ENCODE results near the gene BUD13.

The BUD13 gene

DNA sequence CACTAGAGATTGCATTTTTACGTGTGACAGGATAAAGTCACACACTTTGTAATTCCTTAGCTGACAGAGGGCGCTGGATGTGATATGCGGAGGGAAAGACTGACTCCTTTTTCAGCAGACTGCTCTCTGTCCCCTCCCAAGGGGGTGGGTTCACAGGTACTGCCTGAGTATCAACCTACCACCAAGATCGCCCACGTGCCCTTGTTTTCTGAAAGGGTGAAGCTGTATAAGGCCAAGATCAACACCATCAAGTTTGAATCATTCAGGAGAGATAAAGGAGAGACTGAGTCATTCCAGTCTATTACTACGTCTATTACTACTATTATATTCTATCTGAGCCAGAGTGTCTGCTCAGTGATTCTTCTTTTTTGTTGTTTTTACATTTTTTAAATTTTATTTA is 30.7 kb downstream of the BUD13 start:
- no peak for DNase-seq

DNA sequence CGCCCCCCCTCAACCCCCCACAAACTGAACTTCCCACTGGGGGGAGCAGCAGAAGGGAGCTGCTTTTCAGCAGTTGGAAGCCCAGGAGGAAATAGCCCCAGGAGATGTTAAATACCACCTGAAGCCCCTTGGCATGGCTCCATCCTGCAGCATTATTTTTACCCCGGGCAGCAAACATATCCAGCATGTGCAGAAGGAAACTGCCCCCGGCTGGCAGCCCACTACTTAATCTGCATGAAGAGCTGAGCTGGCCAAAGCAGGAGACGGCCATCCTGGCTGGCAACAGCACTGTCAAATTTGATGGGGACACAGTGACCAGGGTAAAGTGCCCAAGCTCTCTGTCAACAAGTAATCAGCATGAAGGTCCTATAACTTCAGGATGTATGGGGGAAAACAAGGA is 32.0 kb downstream of the BUD13 start:
- DNase-seq: no peak

DNA sequence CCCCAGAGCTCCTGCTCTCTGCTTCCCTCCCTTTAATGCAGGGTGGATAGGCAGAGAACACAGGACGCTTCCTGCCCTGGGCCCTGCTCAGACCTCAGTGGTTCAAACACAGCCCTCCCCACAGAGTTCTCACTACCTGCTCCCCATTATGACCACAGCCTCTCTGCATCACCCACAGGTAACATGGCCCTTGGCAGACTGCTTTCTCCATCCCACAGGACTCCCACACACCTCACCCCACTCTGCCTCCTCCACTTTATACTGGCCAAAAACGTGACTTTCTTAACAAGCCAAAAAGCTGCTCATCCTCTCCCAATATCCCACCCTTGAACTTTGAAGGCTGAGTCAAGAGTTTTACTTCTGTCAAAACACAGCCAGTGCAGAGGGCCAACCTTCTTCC is 33.8 kb downstream of the BUD13 start:
- DNase-seq: no peak

DNA sequence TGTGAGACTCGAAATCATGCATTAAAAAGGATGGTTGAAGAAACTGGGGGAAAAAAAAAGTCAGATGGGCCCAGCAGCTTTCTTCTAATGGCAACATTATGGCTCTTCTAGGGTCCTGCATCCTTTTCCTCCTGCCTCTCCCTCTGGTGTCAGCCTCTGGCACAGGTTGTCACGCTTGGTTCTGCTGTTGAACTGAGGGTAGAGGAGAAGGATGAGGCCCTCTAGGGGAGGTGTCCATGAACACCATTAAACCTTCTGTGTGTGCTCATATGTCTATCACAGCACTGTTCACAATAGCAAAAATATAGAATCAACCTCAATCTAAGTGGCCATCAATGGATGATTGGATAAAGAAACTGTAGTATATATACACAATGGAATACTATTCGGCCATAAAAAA is 36.0 kb downstream of the BUD13 start:
- DNase-seq: no peak

DNA sequence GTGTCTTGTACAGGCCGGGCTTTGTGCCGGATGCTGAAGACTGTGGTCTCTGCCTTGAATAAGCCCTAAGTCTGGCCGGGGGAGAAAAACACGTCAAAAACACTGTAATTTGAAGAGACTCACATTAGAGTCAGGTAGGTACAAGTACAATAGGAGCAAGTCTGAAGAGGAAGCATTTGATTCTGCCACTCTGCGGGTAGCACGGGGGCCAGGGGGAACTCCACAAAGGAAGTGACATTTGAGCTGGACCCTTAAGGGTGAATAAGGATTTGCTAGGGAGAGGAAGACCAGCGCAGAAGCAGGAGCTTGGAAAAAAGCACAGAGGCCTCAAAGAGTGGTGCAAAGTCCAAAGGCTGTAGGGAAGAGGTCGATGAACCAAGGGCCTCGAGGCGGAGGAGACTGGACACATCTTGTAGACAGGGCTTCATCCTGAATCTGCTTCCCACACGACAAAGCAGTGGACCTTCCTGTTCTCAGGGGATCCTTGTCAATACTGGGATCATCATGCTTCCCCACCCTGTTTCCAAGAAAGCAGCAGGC is 38.7 kb downstream of the BUD13 start:
- DNase-seq: no peak

DNA sequence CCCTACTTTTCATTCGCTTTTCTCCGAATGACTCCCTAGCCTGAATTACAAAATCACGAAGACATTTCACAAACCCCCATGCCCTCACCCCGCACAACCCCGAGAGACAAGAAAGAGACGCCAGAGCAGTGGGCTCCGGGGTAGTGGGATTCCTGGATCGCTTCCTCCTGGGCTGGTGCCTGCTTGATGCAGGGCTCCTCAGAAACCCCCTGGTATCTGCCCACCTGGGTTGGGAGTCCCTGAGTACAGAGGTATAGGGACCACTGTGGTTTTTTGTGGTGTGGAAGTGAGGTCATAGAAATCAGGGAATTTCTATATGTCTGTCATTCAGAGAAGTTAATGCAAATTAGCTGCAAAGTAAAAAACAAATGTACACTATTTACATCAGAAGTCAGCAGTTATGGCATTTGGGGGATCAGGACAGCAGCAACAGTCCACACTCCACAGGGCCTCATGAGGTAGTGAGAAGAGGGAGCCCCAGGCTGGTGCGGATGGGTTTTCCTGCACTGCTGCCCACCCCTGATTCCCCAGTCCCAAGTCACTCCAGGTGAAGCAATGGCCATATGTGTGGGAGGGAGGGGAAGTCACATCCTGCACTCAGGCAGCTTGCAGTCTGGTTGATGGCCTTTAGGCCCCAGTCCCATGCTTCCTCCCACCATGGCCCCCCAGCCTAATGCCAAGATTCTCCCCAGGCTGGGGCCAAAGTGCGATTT is 39.6 kb downstream of the BUD13 start:
- DNase-seq: no peak

DNA sequence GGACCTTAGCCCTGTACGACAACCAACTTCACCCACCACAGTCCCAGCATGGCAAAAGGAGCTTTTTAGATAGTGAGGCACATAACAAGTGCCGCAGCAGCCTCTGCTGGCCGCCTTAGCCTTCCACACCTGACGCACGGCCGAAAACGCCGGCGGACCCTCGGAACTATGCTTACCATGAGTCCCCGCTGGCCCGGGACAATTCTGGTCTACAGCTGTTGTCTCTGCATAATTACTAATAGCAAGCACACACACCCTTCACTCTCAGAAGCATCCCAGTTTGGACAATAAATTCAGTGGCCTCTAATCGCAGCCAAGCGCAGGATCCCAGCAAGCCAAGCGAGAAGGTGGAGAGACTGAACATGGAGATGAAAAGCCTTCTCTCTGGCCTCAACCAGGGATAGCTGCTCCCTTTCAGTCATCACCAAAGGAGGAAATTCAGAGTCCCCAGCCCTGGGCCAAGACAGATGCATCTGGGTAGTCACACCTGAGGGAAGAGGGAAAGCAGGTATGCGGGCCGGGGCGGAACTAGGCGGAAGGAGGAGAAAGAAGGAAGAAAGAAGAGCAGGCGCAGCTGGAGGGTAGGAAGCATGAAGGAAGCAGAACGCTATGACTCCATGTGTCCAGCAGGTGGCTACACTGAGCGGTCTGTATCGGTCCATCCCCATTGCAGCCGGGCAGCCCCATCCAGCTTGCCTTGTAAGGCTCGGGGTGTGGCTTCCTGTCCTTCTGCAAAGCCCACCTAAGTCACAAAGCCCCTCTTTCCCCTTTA is 40.3 kb downstream of the BUD13 start:
- peak; percentile 39 for DNase-seq

DNA sequence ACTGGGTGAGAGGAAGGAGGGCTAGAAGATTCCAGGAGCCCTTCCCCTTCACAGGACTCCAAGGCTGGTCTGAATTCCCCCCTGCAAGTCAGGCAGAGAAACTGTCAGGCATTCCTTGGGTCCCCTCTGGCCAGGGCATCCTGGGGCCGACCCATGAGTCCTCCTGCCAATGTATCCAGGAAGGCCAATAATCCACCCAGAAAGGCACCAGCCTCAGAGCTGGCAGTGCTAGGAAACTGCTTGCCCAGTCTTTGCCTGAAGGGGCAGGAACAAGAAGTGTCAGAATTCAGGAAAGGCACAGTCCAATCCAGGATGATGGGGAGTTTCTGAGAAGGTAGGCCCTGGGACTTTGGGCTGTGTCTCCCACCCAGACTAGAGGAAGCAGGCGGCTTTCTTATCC is 41.0 kb downstream of the BUD13 start:
- DNase-seq: no peak

DNA sequence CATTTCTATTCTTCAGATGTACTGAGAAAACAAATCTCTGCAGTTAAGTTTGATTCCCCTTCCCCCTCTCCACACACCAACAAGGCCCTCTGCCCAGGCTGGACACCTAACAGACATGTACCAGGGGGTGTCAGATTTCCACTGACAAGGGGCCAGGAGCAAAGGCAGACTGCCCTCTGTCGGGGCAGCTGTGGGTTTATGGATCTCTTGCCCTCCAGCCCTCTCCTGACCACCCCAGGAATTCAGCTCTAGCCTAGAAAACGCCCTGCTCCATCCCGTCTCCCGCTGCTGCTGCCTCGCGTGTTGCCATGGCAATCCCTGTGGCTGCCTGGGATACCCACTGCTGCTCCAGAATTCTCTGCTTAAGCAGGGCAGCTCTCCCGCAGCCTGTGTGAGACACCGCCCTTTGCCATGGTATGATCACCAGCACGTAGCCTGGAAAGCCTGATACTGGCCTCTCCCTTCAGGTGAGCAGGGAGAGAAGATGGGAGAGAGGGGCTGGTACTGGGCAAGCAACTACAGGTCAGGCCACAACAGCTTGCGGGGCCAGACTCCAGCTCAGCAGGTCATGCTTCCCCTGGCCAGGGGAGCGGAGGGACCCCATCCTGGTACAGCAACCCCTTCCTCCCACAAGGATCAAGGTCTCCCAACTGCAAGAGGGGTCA is 41.6 kb downstream of the BUD13 start:
- DNase-seq: no peak

DNA sequence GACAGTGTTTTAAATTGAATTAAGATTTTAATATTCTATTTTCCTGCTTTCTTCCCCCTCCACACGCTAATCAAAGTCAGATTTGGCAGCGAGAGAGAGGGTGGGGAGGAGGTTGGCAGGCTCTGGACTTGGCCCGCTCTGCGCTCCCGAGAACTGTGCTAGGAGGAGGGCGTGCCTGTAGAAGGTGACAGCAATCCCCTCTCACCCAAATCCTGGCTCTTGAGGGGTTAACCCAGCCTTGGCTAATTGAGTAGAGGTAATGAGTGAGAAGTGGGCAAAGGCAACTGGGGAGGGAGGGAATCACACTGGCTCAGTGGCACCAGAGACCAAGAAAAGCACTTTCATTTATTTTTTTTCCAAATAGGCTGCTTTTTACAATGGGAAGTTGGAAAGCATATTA is 42.2 kb downstream of the BUD13 start:
- no peak for DNase-seq

DNA sequence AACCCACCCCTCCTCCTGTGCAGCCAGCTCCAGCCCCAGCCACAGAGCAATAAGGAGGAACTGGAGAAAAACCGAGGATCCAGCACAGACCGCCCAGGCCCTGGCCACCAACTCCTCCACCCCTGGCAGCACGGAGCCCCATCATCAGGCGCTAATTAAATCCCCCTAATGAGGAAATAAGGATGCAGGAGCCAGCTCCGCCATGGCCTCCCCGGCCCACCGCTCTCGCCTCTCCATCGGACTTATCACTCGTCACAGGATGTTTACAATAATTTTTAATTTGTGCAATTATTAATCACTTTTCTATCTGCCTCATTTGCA is 42.6 kb downstream of the BUD13 start:
- no peak for DNase-seq

DNA sequence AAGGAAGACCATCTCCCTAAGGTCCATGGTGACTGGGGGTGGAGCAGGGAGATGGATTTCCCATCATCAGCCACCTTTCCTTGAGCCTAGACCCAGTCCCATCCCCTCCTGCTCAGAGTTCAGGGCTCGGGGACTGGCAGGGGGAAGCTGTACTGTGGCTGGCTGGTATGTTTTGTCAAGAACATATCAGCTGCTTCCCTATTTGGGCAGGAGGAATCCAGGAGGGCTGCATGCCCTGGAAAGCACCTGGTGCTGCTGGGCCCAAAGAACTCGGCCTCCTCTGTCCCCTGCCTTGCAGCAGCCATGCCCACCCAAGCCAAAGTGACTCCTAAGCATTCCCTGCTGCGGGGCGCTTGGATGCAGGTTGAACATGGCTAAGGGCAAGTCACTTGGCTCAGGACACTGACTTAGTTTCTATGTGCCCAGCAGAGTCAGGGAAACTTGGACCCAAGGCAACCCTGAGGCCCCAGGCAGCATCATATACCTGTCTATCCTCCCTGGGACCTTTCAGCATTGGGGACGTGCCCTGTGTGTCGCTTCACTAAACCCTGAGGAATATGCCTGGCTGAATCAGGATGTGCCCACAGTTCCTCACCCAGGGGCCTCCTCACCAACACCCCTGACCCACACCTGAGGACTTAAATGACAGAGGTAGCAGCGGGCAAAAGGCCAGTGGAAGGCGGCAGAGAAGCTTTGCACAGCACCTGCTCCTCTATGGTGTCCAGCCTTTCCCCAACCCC is 43.1 kb downstream of the BUD13 start:
- no peak for DNase-seq

DNA sequence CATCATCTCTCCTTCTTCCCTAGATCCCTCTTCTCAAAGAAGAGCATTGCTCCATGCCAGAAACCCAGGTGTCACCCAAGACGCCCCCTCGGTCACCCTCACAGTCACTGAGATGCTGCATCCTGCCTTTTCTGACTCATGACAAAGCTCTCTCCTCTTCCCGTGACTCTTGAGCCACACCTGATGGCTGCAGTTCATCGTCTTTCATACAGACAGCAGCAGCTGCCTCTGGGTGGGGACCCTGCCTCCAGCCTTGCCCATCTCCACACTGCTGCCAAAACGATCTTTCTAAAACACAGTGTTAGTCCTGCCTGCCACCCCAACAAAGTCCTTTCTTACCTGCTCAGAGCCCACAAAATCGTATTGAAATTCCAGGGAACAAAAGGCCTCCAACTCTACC is 44.8 kb downstream of the BUD13 start:
- no peak for DNase-seq

DNA sequence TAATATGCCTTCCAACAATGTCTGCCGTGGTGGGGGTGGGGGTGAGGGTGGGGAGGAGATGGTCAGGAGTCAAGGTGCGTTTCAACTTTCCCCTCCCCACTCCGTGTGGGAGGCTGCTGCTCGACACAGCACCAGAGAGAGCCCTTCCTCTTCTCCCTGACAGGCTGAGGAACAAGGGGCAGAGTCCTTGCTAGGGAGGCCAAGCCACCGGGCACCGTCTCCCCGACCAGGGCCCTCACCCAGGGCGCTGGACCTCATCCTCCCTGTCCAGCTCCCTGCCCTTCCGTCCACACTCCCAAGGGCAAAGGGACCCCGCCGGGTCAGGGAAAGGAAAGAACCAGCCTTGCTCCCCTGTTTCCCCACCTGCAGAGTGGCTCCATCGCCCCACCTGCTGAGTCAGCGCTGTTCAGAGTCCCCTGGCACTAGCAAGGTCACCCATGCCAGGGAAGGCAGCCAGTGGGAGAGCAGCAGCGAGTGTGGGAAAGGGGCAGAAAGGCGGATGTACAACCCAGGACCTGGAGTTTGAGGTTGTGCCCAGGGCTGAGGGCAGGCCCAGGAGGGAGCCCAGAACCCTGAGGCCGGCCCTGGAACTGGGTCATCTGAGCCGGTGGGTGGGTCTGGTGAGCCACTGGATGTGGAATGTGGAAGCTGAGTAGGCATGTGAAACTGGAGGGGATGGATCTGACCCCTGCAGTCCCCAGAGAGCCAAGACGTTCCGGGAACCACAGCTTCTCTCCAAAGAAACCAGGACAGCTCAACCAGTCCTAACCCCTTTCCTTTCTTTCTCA is 47.2 kb downstream of the BUD13 start:
- no peak for DNase-seq

DNA sequence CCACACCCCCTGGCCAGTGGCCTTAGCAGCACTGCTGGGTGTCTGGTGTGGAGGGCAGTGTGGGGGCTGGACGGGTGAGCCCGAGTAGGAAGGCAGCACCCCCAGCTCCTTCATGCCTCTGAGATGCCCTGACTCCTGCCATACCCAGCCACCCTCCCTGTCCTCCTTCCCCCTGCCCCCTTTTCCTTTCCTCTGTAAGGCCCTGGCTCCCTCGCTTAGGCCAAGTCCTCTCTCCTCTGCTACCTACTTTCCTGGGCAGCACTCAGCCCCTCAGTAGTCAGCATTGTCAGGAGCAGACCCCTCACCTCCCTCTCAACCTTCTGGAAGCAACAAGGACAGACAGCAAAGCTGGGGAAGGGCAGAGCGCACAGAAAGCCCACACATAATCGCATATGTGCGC is 48.0 kb downstream of the BUD13 start:
- no peak for DNase-seq

DNA sequence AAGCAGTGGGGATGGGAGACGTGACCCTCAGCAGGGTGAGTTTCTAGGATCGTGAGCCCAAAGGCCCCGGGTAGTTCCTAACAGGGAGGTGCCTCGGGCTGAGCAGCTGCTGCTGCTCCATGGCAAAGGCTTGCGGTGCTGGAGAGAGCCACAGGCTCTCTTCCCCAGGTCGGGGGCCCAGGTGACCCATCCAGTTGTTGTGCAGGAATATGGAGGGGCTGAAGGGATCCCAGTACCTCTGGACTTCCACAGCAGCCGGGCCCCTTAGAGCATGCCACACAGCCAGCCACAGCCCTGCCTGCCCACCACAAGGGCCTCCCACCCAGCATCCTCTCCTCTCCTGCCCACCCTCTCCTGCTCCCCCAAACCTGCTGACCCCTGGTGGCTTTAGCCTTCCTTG is 49.3 kb downstream of the BUD13 start:
- DNase-seq: no peak

DNA sequence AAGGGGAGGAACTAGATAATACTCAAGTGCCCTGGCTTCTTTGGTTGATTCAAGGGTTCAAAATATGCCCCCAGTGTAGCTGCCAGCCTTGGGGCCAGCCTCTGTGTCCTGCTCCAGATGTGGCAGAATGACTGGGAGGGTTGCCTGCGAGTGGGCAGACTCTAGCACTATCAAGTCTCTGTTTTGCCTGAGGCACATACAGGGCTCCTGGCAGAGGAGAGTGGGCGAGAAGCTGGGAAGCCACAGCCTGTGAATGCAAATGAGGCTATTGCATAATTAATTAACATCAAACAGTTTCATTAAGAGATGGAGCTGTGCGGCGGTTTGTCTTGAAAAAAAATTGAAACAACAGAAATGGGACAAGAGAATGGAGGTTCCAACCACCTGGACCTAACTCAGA is 50.8 kb downstream of the BUD13 start:
- DNase-seq: no peak

DNA sequence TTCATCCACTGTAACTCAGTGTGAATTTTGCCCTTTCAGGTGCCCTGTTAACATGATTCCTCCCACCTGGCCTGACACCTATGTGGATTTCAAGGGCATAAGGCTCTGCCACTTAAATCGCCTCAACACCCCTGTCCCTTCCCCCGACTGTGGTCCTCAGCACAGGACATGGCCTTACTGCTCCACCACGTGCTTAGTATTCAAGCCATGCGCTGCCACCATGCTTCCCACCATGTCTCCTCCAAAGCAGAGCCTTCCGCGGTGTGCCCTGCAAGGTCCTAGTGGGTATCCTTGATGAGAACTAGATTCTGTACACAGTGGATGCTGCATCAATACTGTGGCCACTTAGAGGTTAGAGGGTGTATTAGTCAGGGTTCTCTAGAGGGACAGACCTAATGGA is 51.9 kb downstream of the BUD13 start:
- DNase-seq: no peak

DNA sequence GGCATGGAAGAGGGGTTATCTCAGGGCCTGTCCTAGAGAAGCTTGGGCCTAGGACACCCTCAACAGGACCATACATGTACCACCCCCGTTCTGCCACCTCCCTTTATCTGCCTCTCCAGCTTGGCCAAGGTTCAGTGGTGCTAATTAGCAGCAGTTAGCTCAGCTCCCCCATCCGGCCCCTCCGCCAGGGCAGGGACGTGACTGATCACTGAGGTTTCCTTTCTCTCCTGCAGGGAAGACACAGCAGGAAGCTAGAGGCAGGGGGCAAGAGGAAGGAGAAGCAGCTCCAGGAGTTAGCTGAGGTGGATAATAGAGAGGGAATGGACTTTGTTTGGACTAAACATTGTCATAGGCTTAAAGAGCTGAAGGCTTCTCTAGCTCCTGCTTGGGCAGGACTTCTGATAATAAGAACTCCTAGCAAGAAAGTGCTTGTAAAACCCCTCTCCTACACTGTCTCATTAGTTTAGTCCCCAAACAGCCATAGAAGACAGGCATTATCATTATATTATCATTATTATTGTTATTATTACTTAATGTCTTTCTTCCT is 53.8 kb downstream of the BUD13 start:
- no peak for DNase-seq

DNA sequence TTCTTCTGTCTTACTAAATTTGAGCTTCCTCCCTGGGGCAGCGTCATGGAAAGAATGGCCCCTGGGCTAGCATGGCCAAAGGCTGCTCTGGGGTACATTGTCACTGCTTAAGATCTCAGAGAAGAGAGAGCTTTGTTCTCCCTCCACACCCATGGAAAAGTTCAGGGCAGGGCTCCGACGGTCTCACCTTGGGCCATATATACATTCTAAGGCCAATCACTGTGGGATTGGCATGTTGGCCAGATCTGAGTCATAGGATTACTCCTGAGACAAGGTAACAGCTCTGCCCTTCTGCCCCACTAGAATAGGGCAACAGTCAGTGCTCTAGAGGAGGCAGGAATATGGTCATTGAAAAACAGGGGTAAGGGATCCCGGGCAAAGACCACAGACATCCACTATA is 56.2 kb downstream of the BUD13 start:
- no peak for DNase-seq

DNA sequence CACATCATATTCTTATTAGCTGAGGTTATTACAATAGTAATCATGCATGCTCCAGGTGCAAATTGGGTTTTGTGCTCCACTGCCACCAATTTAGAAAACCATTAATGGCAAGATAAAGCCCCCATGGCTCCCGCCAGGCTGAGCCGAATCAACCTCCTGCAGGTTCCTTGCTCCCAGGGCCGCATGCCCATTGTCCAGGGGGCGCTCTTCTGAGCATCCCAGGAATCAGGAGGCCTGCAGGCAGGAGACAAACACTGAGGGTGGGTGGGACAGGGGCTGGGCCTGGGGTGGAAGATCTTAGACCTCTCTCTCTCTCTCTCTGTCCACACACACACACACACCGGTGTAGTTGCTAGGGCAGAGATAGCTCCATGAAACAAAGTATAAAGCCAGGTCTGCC is 57.4 kb downstream of the BUD13 start:
- DNase-seq: no peak

DNA sequence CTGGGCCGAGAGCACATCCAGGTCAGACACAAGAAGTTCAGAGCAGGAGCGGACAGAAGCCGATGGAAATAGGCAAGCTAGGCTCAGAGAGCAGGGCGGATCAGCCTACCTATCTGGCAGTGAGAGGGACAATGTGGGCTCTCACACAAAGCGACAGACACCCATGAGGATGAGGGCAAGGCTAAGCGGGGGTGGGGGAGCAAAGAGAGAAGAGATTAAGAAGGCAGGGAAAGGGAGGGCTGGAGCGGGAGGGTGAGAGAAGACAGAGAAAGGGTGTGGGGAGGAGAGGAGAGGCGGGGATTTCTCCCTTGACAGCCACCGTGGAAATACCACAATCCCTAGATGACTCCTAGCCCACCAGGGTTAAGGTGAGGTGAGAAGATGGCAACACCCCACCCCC is 57.9 kb downstream of the BUD13 start:
- DNase-seq: no peak

All from activated T-cell treated with anti-CD3 and anti-CD28 coated beads for 4 hours (primary cell).